ENCODE measurements around the gene MPPE1. TPM values are rescaled to one million over a fixed set of nuclear protein-coding genes. Genes with fewer than 3 reads are reported as not detected.
A peak's percentile ranks its signal among the peaks of the same experiment; 100 is the strongest.

The MPPE1 gene
- total RNA-seq, 1 donor from 2014 or later = 24.6 TPM

GRCh38 chr18:11943551-11943950 lies 35.4 kb upstream of the MPPE1 start:
- Histone ChIP-seq H3K27ac (no peak overlapping the region), H3K27me3 (no peaks in the 10 kb centered on the region), H3K4me3 (no peak overlapping the region), H3K4me1 (peaks cover 24% of the 10 kb centered on the region), H3K36me3 (no peaks in the 10 kb centered on the region), H3K9me3 (no peaks in the 10 kb centered on the region)
- DNase-seq (ENCODE audit: extremely low spot score in 2 of 2) = no peak
- intact Hi-C loops (cut with DNase I) = no loop called here
- TF ChIP-seq POLR2AphosphoS5 (IDR thresholded peaks at IDR 0.05; ENCODE audit: insufficient read depth in 1 of 2, low read depth in 1 of 2) = no peak

GRCh38 chr18:11940956-11941355 lies 32.8 kb upstream of the MPPE1 start:
- no peak for DNase-seq (ENCODE audit: extremely low spot score in 2 of 2)
- Histone ChIP-seq H3K4me3 (no peak overlapping the region), H3K4me1 (peaks cover 3% of the 10 kb centered on the region), H3K27me3 (no peaks in the 10 kb centered on the region), H3K27ac (no peak overlapping the region), H3K9me3 (no peaks in the 10 kb centered on the region), H3K36me3 (no peaks in the 10 kb centered on the region)
- intact Hi-C loops (cut with DNase I) = no loop called here
- TF ChIP-seq POLR2A (IDR thresholded peaks at IDR 0.05) = no peak
- TF ChIP-seq POLR2AphosphoS5 (IDR thresholded peaks at IDR 0.05; ENCODE audit: insufficient read depth in 1 of 2, low read depth in 1 of 2) = no peak
- no peak for TF ChIP-seq CTCF (IDR thresholded peaks at IDR 0.05)

- Histone ChIP-seq H3K4me1 (no peaks in the 10 kb centered on the region), H3K9me3 (no peaks in the 10 kb centered on the region), H3K36me3 (no peaks in the 10 kb centered on the region), H3K27me3 (no peaks in the 10 kb centered on the region), H3K27ac (no peak overlapping the region), H3K4me3 (no peak overlapping the region)
- DNase-seq (ENCODE audit: extremely low spot score in 2 of 2) = no peak
- intact Hi-C loops (cut with DNase I) = loop anchor here (5.0 kb wide), 2 partner anchors 59 to 99 kb away; no protein-coding TSS in a partner anchor
- TF ChIP-seq POLR2A (IDR thresholded peaks at IDR 0.05) (no peak), POLR2AphosphoS5 (IDR thresholded peaks at IDR 0.05; ENCODE audit: insufficient read depth in 1 of 2, low read depth in 1 of 2) (peak in 1 of 2 donors; percentile 71), CTCF (IDR thresholded peaks at IDR 0.05) (peak; percentile 50 to 87 (median 71))
These were observed 29.9 kb upstream of the MPPE1 start for GRCh38 chr18:11937874-11938478.

- DNase-seq (ENCODE audit: extremely low spot score in 2 of 2) = no peak
- intact Hi-C loops (cut with DNase I) = no loop called here
- Histone ChIP-seq H3K9me3 (no peaks in the 10 kb centered on the region), H3K36me3 (no peaks in the 10 kb centered on the region), H3K27me3 (no peaks in the 10 kb centered on the region), H3K4me3 (no peak overlapping the region), H3K27ac (no peak overlapping the region), H3K4me1 (no peaks in the 10 kb centered on the region)
- no peak for TF ChIP-seq CTCF (IDR thresholded peaks at IDR 0.05)
- TF ChIP-seq POLR2A (IDR thresholded peaks at IDR 0.05) = no peak
- no peak for TF ChIP-seq POLR2AphosphoS5 (IDR thresholded peaks at IDR 0.05; ENCODE audit: insufficient read depth in 1 of 2, low read depth in 1 of 2)
These were observed 24.3 kb upstream of the MPPE1 start for GRCh38 chr18:11932393-11932792.

- Histone ChIP-seq H3K27ac (no peak overlapping the region), H3K27me3 (no peaks in the 10 kb centered on the region), H3K36me3 (no peaks in the 10 kb centered on the region), H3K4me1 (no peaks in the 10 kb centered on the region), H3K4me3 (no peak overlapping the region), H3K9me3 (no peaks in the 10 kb centered on the region)
- DNase-seq (ENCODE audit: extremely low spot score in 2 of 2) = no peak
- intact Hi-C loops (cut with DNase I) = no loop called here
- TF ChIP-seq POLR2A (IDR thresholded peaks at IDR 0.05) (no peak), POLR2AphosphoS5 (IDR thresholded peaks at IDR 0.05; ENCODE audit: insufficient read depth in 1 of 2, low read depth in 1 of 2) (no peak), CTCF (IDR thresholded peaks at IDR 0.05) (no peak)
These were observed 19.4 kb upstream of the MPPE1 start for GRCh38 chr18:11927497-11927896.

All from vagina (tissue), 2 donors.